ENCODE measurements around the gene C13orf46. TPM values are rescaled to one million over a fixed set of nuclear protein-coding genes. Genes with fewer than 3 reads are reported as not detected.
"Not testable (repeated sequence)": the region's sequence is repeated elsewhere in the genome, so short reads cannot be mapped to it uniquely, and the experiment has no call there.

Gene C13orf46
- total RNA-seq, 1 donor: 0.27 TPM

GRCh38 chr13:113992276-113993005, 18.6 kb upstream of the C13orf46 start:
- TF ChIP-seq CTCF (IDR thresholded peaks at IDR 0.05; ENCODE audit: insufficient read depth, low read length): no peak
- no peak for DNase-seq (ENCODE audit: low read depth)
- no peak overlapping the region for H3K4me3 ChIP-seq (ENCODE audit: low read depth, low read length)

- H3K4me3 ChIP-seq (ENCODE audit: low read depth, low read length): no peak overlapping the region
- TF ChIP-seq CTCF (IDR thresholded peaks at IDR 0.05; ENCODE audit: insufficient read depth, low read length): no peak
Measured at GRCh38 chr13:113991676-113992179, 17.9 kb upstream of the C13orf46 start.

GRCh38 chr13:113991191-113991669, 17.4 kb upstream of the C13orf46 start:
- DNase-seq (ENCODE audit: low read depth): no peak

More at GRCh38 chr13:113991676-113992179, 17.9 kb upstream of the C13orf46 start:
- no peak for DNase-seq (ENCODE audit: low read depth)

GRCh38 chr13:113990321-113990837, 16.5 kb upstream of the C13orf46 start:
- no peak for TF ChIP-seq CTCF (IDR thresholded peaks at IDR 0.05; ENCODE audit: insufficient read depth, low read length)
- DNase-seq (ENCODE audit: low read depth): no peak
- H3K4me3 ChIP-seq (ENCODE audit: low read depth, low read length): no peak overlapping the region

More at GRCh38 chr13:113991191-113991669, 17.4 kb upstream of the C13orf46 start:
- TF ChIP-seq CTCF (IDR thresholded peaks at IDR 0.05; ENCODE audit: insufficient read depth, low read length): no peak
- no peak overlapping the region for H3K4me3 ChIP-seq (ENCODE audit: low read depth, low read length)

GRCh38 chr13:113989585-113990300, 15.9 kb upstream of the C13orf46 start:
- no peak for DNase-seq (ENCODE audit: low read depth)

GRCh38 chr13:113988859-113989258, 15.0 kb upstream of the C13orf46 start:
- not testable (repeated sequence) for DNase-seq (ENCODE audit: low read depth); H3K4me3 ChIP-seq (ENCODE audit: low read depth, low read length)

More at GRCh38 chr13:113989585-113990300, 15.9 kb upstream of the C13orf46 start:
- no peak overlapping the region for H3K4me3 ChIP-seq (ENCODE audit: low read depth, low read length)
- no peak for TF ChIP-seq CTCF (IDR thresholded peaks at IDR 0.05; ENCODE audit: insufficient read depth, low read length)

GRCh38 chr13:113982296-113982661, 8.4 kb upstream of the C13orf46 start:
- DNase-seq (ENCODE audit: low read depth): no peak
- TF ChIP-seq CTCF (IDR thresholded peaks at IDR 0.05; ENCODE audit: insufficient read depth, low read length): no peak
- no peak overlapping the region for H3K4me3 ChIP-seq (ENCODE audit: low read depth, low read length)

Measured in fibroblast of the aortic adventitia (primary cell).